Loucy (cell line): ENCODE results near the gene NRP1.

Experiments used
- H2AFZ ChIP-seq: fragments of 200-600 bp; sonication (generic); 2 replicates; pipeline ENCODE4 v1.6.0; 2016; ENCODE audit warnings: antibody characterized with exemption, mild to moderate bottlenecking, low read length, moderate library complexity
- H3F3A ChIP-seq: fragments of 200-600 bp; 2 replicates; pipeline ENCODE4 v1.6.0; 2016; ENCODE audit warnings: antibody characterized with exemption, low read depth, mild to moderate bottlenecking
- H3K27me3 ChIP-seq: fragments of 200-600 bp; sonication (generic); 2 replicates; pipeline ENCODE4 v1.6.1; 2014; ENCODE audit warnings: low read length, mild to moderate bottlenecking; ENCODE audit not compliant: insufficient read depth, poor library complexity, severe bottlenecking
- H3K36me3 ChIP-seq: fragments of 200-600 bp; sonication (generic); 2 replicates; pipeline ENCODE4 v1.6.1; 2016; ENCODE audit warnings: low read length; ENCODE audit not compliant: insufficient read depth
- H3K4me1 ChIP-seq: fragments of 200-600 bp; sonication (generic); 2 replicates; pipeline ENCODE4 v1.5.1; 2014; ENCODE audit warnings: low read length, mild to moderate bottlenecking; ENCODE audit not compliant: insufficient read depth, poor library complexity, severe bottlenecking
- H3K4me2 ChIP-seq: fragments of 200-600 bp; sonication (generic); 2 replicates; pipeline ENCODE4 v1.6.0; 2014; ENCODE audit warnings: antibody characterized with exemption, low read length, low read depth, mild to moderate bottlenecking; ENCODE audit not compliant: poor library complexity, severe bottlenecking
- H3K4me3 ChIP-seq: fragments of 200-600 bp; sonication (generic); 2 replicates; pipeline ENCODE4 v1.5.1; 2014; ENCODE audit warnings: low read length, mild to moderate bottlenecking, mixed read lengths; ENCODE audit not compliant: poor library complexity, severe bottlenecking
- H3K79me2 ChIP-seq: fragments of 200-600 bp; sonication (generic); 2 replicates; pipeline ENCODE4 v1.6.1; 2014; ENCODE audit warnings: low read length; ENCODE audit not compliant: insufficient read depth
- H3K9ac ChIP-seq: fragments of 200-600 bp; sonication (generic); 2 replicates; pipeline ENCODE4 v1.6.0; 2014; ENCODE audit warnings: mild to moderate bottlenecking, low read depth, low read length, moderate library complexity; ENCODE audit not compliant: poor library complexity, severe bottlenecking
- H3K9me2 ChIP-seq: fragments of 200-600 bp; sonication (generic); replicated peaks from 2 replicates; pipeline ENCODE4 v1.6.1; 2016; ENCODE audit warnings: low read depth, low read length, mixed read lengths
- H3K9me3 ChIP-seq: fragments of 200-600 bp; sonication (generic); 2 replicates; pipeline ENCODE4 v1.6.1; 2014; ENCODE audit warnings: mild to moderate bottlenecking, antibody characterized with exemption, low read length, low read depth; ENCODE audit not compliant: insufficient read depth
- H4K20me1 ChIP-seq: fragments of 200-600 bp; sonication (generic); 2 replicates; pipeline ENCODE4 v1.6.0; 2014; ENCODE audit warnings: antibody characterized with exemption, low read length, mild to moderate bottlenecking; ENCODE audit not compliant: insufficient read depth, poor library complexity, severe bottlenecking
- EZH2phosphoT487 ChIP-seq: fragments of 200-600 bp; IDR thresholded peaks from 2 replicates; pipeline ENCODE4 v1.6.1; 2018; ENCODE audit warnings: antibody characterized with exemption, mild to moderate bottlenecking, moderate library complexity, borderline replicate concordance
- TF ChIP-seq, protein P1 (sequence below): fragments of 200-600 bp; sonication (generic); conservative IDR thresholded peaks from 2 replicates; pipeline ENCODE4 v1.5.1; 2014; ENCODE audit warnings: mild to moderate bottlenecking, antibody characterized with exemption, low read length

Gene NRP1

DNA sequence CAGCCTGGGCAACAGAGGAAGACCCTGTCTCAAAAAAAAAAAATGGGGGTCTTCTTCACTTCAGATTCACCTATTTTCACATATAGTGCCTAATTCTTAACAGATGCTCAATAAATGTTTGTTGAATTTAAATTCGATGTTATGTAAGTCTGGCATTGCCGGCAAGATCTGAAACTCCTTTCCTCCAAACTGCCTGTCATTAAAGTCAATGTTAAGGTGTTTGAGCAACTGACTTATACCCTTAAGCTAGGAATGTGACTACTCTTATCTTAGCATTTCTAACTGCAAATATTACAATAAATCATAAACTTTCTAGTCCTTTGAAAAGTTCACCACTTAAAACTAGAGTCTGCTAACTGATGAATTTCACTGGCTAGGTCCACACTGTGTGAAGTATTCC is 95.2 kb downstream of the NRP1 start:
- Histone ChIP-seq H3K4me2 (no peak overlapping the region), H3K36me3 (no peaks in the 10 kb centered on the region), H3F3A (no peaks in the 10 kb centered on the region)

DNA sequence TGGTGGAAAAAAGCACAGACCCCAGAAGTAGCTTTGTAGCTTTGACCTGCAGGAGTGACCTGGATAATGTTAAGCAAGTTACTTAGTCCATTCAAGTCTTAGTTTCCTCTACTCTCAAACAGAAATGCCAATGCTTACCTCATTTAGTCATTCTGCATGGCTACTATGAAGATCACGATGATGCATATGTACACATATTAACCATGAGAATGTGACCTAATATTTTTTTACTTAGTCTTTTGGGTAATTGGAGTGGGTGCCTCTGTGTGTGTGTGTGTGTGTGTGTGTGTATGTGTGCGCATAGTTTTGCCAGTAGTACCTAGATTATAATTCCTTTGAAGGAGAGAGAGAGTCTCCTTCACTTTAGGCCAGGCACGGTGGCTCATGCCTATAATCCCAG is 95.8 kb downstream of the NRP1 start:
- Histone ChIP-seq H3K9me2 (no peaks in the 10 kb centered on the region), H3F3A (no peaks in the 10 kb centered on the region), H3K79me2 (no peaks in the 10 kb centered on the region), H3K9me3 (no peaks in the 10 kb centered on the region), H3K4me3 (no peak overlapping the region), H3K36me3 (no peaks in the 10 kb centered on the region), H3K9ac (no peak overlapping the region), H4K20me1 (no peaks in the 10 kb centered on the region), H3K27me3 (no peaks in the 10 kb centered on the region), H3K4me1 (no peaks in the 10 kb centered on the region), H2AFZ (no peak overlapping the region), H3K4me2 (no peak overlapping the region)
- TF ChIP-seq, protein P1, sequence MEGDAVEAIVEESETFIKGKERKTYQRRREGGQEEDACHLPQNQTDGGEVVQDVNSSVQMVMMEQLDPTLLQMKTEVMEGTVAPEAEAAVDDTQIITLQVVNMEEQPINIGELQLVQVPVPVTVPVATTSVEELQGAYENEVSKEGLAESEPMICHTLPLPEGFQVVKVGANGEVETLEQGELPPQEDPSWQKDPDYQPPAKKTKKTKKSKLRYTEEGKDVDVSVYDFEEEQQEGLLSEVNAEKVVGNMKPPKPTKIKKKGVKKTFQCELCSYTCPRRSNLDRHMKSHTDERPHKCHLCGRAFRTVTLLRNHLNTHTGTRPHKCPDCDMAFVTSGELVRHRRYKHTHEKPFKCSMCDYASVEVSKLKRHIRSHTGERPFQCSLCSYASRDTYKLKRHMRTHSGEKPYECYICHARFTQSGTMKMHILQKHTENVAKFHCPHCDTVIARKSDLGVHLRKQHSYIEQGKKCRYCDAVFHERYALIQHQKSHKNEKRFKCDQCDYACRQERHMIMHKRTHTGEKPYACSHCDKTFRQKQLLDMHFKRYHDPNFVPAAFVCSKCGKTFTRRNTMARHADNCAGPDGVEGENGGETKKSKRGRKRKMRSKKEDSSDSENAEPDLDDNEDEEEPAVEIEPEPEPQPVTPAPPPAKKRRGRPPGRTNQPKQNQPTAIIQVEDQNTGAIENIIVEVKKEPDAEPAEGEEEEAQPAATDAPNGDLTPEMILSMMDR: no peak
- TF ChIP-seq EZH2phosphoT487: no peak

More for the DNA sequence above, 95.2 kb downstream of the NRP1 start:
- Histone ChIP-seq H3K27me3 (no peaks in the 10 kb centered on the region), H2AFZ (no peak overlapping the region), H3K9me3 (no peaks in the 10 kb centered on the region), H4K20me1 (no peaks in the 10 kb centered on the region), H3K9me2 (no peaks in the 10 kb centered on the region), H3K79me2 (no peaks in the 10 kb centered on the region), H3K4me1 (no peaks in the 10 kb centered on the region), H3K4me3 (no peak overlapping the region), H3K9ac (no peak overlapping the region)
- TF ChIP-seq, protein P1: no peak
- TF ChIP-seq EZH2phosphoT487: no peak

DNA sequence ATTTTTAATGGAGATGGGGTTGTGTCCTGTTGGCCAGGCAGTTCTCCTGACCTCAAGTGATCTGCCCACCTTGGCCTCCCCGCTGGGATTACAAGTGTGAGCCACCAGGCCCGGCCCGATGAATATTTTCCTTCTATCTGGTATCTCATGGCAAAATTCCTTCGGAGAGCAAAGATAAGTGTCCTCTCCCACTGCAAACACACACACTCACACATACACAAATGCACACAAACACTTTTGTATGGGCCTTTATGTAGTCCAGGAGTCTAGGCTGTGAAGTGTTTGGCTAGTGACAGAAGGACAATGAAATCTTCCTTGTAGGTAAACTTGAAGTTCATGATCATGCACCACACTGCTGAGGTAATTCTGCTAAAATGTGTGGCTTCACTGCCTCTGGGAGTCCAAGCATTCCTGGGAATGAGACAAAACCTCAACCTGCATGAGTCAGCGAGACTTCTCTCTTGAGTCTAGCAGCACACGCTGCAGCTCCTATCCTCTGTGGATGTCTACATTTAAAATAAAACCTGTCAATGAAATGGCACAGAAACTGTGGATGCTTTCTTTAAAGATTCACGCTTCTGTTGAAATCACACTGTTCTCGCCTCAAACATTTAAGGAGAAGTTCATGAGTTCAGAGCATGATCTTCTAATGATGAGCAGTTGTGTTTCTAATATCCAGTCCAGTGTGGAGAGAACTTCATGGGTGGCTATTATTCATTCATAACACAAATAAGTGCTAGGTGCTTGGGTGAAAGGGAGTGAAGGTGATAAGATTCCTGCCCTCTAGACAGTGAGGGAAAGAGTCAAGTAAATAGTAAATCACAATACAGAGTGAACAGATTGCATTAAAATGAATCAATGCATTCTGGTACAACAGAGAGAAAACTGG is 96.5 kb downstream of the NRP1 start:
- TF ChIP-seq, protein P1: no peak
- no peak for TF ChIP-seq EZH2phosphoT487
- no peaks in the 10 kb centered on the region for H3K79me2 ChIP-seq
- H3K4me1 ChIP-seq: no peaks in the 10 kb centered on the region
- no peak overlapping the region for H3K4me2 ChIP-seq
- H3K9me2 ChIP-seq: no peaks in the 10 kb centered on the region
- H4K20me1 ChIP-seq: no peaks in the 10 kb centered on the region
- H3K4me3 ChIP-seq: no peak overlapping the region
- H3K27me3 ChIP-seq: no peaks in the 10 kb centered on the region
- no peaks in the 10 kb centered on the region for H3F3A ChIP-seq
- no peak overlapping the region for H3K9ac ChIP-seq
- no peak overlapping the region for H2AFZ ChIP-seq
- no peaks in the 10 kb centered on the region for H3K9me3 ChIP-seq
- no peaks in the 10 kb centered on the region for H3K36me3 ChIP-seq
